Measurements from ENCODE around the gene VRK1.
"Not testable (repeated sequence)": the region's sequence is repeated elsewhere in the genome, so short reads cannot be mapped to it uniquely, and the experiment has no call there.

The VRK1 gene

DNA sequence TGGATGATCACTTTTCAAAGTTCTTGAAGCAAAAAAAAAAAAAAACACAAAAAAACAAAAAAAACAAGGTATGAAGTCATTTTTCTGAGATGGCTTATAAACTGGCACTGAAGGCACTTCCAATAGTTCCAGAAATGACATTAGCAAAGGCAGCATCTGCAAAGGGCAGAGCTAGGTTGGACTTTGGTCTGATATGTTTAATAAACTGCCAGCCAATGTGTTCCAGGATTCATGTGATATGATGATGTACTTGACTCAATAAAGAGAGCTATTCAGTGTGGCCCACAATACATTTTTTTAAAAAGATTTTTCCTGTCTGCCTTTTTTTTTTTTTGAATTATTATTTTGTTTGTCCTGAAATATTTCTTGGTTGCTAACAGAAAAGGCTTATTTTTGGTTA, 79.6 kb downstream of the VRK1 start:
- DNase-seq (ENCODE audit: low read depth in 2 of 3, low spot score in 2 of 3), result no peak

DNA sequence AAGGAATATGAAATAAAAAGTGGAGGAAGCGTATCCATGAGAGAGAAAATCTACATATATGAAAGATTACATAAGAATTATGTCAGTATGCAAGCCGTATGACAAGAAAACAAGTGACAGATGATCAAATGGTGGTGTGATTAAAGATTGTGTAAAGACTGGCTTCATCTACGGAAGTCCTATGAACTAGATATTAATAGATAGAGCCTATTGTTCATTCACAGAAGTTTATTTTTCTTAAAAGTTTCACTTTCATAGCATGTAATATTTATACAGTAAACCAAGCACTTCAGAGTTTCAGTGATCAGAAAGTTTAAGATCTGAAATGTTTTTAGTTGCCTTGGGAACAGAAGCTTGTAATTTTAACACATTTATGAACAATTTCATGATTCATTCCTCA, 84.5 kb downstream of the VRK1 start:
- DNase-seq (ENCODE audit: low read depth in 2 of 3, low spot score in 2 of 3), result no peak

DNA sequence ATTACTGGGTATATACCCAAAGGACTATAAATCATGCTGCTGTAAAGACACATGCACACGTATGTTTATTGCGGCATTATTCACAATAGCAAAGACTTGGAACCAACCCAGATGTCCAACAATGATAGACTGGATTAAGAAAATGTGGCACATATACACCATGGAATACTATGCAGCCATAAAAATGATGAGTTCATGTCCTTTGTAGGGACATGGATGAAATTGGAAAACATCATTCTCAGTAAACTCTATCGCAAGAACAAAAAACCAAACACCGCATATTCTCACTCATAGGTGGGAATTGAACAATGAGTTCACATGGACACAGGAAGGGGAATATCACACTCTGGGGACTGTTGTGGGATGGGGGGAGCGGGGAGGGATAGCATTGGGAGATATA, 86.8 kb downstream of the VRK1 start:
- DNase-seq (ENCODE audit: low read depth in 2 of 3, low spot score in 2 of 3), result not testable (repeated sequence)

DNA sequence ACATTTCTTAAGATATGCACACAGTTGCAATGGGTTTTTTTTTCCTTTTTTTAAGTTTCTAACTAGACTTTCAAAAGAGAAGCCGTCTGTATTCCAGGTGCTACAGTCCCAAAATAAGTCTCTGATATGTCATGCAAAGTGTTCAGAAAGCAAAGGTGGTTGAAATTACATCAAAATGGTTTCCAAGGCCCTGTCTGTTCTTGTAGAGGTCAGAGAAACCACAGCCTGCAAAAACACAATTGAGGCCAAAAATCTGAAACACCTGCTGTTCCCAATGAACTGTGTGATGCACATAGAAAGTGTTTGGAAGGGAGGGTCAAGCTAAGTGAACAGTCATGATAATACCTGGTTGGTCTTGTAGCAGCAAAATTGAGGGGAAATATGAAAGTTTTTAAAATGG, 91.0 kb downstream of the VRK1 start:
- DNase-seq (ENCODE audit: low read depth in 2 of 3, low spot score in 2 of 3), result no peak

DNA sequence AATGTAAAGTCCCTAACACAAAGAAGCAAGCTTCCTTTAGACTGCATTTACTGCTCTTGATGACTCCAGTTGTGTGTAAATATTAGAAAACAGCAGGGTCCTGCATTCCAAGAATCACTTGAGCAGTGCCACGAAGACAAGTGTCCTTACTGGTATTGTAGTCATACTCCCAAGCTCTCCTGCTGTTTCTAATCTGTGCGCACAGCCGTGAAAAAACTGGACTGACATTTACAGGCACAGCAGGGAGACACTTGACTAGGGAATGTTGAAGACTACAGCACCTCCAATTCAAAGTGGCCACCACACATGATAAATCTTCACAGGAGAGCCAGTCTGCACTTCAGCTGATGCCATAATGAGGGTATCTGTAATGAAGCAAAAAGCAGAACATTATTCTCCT, 91.4 kb downstream of the VRK1 start:
- no peak for DNase-seq (ENCODE audit: low read depth in 2 of 3, low spot score in 2 of 3)

DNA sequence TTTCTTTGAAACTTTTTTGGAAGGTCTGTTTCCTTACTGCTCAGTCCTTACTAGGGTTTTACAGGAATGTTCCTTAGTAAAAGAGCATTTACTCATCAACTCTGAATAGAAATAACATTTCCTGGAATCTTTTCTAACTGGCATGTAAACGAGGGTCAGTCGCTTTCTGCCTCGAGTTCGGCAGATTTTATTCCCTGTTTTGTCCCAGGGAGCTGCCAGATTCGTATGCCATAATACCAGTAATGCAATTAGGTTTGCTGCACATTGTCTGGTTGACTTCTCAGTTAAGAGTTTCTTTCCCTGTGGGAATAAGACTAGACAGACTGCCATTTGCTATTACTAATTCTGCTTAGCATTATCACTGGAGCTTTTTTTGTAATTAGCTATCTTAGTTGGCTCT, 91.9 kb downstream of the VRK1 start:
- DNase-seq (ENCODE audit: low read depth in 2 of 3, low spot score in 2 of 3), result no peak

DNA sequence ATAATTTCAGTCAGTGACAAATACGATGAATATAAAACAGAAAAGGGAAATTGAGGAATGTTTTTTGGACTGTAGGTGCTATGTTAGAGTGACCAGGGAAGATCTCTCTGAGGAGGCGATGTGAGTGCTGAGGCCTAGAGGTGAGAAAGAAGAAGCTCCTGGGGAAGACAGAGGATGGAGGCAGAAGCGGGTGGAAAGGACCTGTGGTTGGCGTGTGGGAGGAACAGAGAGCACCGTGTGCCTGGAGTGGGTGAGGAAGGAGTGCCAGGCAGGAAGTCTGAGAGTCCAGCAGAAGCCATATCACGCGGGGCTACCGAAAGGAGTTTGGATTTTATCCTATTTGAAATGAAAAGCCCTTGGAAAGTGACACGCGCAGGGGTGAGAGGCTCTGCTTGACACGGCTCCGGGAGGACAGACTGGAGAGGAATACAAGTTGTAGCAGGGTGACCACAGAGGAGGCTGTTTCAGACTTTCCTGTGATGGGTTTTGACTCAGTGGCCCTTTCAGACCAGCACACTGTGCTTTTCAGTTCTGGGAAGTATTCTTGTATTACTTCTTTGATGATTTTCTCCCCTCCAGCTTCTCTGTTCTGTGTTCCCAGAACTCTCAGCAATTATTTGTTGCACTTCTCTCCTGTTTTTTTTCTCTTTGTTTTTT, 96.9 kb downstream of the VRK1 start:
- no peak for DNase-seq (ENCODE audit: low read depth in 2 of 3, low spot score in 2 of 3)

DNA sequence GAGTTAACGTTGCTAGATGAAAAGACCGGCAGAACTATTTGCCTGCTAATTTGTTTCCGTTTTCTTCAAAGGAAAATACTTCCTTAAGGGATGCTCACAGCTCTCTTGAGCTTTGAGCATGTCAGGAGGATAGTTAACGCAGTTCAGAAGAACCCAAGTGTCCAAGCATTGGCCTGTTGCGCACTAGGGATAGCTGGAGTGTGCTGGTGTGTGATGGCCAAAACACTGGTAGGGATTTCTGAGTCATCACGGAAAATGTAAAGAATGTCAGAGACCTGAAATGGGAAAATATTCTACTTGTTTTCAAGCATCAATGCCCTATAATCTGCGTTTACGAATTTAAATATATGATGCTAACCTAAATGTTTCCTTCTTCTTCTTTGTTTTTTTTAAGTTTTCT, 97.8 kb downstream of the VRK1 start:
- DNase-seq (ENCODE audit: low read depth in 2 of 3, low spot score in 2 of 3), result no peak

DNA sequence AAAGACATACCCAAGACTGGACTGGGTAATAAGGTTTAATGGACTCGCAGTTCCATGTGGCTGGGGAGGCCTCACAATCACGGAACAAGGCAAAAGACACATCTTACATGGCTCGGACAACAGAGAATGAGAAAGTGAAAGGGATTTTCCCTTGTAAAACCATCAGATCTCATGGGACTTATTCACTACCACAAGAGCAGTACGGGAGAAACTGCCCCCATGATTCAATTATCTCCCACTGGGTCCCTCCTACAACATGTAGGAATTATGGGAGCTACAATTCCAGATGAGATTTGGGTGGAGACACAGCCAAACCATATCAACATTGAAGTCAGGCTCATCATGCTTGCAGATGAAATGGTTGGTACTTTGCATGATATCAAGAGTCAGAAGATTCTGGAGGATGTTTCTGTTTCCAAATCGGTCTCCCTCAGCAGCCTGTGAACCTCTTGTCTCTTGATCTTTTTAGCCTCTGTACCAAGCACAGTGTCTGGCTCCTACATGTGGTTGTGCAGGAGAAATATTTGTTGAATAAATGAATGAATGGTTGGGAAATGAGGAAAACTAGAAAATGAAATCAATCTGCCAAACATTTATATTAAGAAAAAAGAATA, 98.6 kb downstream of the VRK1 start:
- DNase-seq (ENCODE audit: low read depth in 2 of 3, low spot score in 2 of 3), result no peak

DNA sequence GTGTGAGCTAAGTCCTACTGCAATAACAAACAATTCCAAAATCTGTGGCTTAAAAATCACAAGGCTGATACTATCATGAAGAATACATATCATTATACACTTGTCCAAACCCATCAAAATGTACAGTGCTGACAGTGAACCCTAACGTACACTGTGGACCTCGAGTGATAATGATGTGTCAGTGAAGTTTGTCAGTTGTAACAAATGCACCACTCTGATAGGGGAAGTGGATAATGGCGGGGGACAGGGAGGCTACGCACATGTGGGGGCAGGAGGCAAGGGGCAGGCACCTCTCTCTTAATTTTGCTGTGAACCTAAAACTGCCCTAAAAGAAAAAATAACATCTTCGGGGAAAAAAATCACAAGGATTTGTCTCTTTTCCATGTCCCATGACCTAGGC, 100.0 kb downstream of the VRK1 start:
- DNase-seq (ENCODE audit: low read depth in 2 of 3, low spot score in 2 of 3), result no peak

DNA sequence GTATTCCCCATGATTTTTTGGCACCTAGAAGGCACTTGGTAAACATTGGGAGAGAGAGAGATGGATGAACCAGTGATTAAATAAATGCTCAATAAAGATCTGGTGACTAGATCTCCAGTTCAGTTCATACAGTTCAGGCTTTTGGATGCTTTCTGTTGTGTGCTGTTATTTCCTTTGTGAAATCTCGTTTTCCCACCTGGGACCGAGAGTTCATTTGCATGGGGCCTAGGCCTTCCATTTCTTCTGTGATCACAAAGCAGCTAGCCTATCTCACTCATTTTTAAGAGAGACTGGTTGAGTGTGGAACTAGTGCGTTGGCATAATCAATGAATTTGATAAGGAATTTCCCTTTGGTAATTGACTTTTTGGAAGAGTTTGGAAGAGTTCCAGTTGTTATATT, 104.0 kb downstream of the VRK1 start:
- no peak for DNase-seq (ENCODE audit: low read depth in 2 of 3, low spot score in 2 of 3)

DNA sequence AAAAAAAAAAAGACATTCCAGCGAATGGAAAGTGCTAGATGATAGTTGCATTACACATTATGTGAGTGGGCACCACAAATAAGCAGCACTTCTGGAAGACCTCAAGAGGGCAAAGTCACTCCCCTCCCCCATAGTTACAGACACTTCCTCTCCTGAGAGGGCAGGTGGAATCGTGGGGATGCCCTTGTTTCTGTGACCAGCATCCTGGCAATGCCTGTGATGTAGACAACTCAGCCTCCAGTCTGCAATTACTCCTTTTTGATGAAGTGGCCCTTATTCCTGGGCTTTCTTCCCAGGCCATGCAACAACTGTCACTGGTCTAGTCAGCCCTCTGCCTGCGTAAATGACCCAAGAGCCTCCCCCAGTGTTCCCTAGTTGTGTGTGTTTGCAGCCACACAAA, 104.8 kb downstream of the VRK1 start:
- DNase-seq (ENCODE audit: low read depth in 2 of 3, low spot score in 2 of 3), result no peak

DNA sequence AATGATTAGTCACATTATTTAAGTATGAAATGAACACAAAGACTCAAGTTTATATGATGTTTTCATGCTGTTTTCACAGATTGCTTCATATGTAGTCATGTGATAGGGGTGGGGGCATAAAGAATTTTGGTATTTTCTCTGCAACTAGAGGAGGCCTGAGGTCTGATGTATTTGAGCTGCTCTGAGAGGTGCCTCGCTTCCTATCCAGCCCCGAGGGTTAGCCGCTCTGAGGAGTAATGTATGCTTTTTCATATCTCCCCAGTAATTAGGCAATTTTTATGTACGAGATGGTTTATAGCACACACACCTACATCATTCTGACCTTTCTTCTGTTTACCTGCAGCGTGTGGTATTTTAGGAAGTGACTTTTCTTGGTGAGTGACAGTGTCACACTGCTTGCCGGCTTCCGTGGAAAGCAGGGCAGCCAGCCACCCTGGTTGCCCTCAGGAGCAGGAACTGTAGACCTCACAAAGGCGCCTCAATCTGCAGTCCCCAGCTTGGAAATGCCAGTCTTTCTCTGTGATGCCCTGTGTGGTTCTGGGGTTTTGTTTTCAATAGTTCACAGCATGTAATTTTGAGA, 106.4 kb downstream of the VRK1 start:
- DNase-seq (ENCODE audit: low read depth in 2 of 3, low spot score in 2 of 3), result no peak

DNA sequence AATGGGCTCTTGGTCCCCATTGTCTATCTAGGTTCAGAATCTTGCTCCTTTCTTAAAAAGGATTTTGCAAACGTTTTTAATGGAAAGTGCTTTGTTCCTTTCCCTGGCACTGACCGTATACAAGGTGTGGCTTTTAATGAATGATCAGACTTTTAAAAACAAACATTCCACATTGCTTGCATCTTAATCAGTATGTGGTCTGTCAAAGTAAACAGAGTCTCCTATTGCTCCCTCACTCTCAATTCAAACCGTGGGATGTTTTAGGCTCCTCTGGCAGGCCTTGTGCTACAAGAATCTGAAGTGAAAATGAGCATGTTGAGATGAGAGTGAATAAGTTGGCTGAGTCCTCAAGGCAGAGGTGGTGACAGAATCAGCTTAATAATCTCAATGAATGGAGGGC, 107.0 kb downstream of the VRK1 start:
- DNase-seq (ENCODE audit: low read depth in 2 of 3, low spot score in 2 of 3), result no peak

DNA sequence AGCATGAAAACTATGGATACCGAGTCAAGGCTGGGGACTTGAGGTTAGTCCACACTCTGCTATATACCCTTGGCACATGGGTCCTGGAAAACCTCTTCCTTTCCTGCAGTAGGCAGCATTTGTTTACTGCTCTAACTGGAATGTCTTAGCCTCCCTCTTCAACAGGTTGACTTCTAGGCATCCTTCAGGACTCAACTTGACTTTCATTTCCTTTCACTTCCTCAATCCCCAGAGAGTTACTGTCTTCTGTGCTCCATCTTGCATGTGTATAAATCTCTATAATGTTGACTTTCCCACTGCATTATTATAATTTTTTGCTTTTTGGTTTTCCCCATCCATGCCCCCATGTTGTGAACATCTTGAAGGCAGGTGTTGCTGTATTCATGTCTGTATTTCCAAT, 107.9 kb downstream of the VRK1 start:
- DNase-seq (ENCODE audit: low read depth in 2 of 3, low spot score in 2 of 3), result no peak

DNA sequence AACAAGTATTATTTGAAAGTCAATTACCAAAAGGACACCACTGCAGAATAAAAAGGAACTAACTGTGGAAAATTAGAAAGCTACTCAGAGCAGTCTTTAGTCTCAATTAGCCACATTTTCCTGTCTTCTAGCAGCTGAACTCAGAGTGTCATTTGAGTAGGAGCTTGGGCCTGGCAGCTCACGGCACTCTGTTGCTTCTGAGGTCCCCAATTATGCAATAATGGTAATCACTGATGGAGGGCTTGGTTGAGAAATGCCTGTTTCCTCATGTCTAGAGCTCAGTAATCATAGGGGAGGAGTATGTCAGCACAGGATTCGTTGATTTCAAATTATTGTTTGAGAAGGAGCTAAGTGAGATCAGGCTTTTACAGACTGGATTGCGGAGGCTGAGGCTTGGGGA, 108.6 kb downstream of the VRK1 start:
- DNase-seq (ENCODE audit: low read depth in 2 of 3, low spot score in 2 of 3), result no peak

DNA sequence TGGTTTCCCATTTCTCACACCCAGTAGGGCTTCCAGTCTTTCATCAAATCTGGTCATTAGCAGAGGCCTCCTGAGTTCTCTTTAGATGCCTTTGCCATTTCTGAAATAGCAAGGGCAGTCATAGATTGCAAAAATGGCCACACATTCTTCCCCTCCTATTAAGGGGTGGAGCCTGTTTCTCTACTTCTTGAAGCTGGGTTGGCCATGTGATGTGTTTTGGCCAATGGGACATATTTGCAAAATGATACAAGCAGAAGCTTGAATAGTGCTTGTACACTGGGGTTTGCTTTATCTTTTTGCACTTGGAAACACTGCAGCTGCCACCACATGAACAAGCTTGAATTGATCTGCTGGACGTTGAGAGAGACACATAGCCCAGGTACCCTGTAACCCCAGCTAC, 109.3 kb downstream of the VRK1 start:
- DNase-seq (ENCODE audit: low read depth in 2 of 3, low spot score in 2 of 3), result no peak

DNA sequence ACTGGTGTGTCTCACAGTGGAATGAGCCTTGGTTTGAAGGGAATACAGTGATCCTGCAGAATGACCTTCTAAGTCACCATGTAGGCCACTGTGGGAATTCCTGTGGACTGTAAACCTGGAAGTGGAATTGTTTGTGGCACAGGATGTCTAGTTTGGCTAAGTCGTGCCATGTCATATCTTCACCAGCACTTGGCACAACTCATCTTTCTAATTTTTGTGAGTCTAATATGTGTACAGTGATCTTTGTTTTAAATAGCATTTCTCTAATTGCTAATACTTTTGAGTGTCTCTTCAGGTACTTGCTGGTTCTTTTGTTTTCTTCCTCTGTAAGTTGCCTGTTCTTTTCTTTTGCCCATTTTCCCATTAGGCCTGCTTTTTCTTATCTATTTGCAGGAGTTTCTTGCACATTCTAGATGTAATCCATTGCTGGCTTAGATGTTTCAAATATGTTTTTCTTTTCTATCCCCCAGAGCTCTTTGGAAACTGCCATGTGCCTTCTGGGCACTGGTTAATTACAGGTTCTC, 112.7 kb downstream of the VRK1 start:
- DNase-seq (ENCODE audit: low read depth in 2 of 3, low spot score in 2 of 3), result no peak

DNA sequence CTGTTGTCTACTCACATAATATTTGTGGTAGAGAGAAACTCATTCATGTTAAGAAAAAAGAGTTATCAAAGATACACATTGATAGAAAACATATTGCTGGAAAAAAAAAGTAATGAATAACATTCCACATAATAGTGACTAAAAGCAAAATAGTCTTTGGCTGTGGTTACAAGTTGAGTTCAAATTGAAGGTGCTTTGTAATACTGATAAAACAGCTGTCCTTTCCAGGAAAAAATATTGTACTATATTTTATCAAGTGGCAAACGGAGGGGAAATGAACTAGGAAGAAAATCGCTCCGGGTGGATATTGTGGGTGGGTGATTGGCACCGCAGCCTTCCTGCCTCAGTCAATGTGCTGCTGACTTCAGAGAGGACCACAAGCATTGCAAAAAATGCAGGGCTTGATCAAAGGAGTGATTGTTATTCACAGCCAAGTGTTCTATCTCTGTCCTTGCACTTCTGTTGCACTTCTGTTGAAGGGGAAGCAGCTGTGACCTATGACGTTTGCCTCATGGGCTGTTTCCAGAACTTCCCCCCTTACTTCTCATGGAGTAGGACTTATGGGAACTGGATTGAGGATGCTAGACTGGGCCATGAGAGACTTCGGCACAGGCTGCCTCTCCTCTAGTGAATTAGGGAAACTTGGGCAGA, 114.4 kb downstream of the VRK1 start:
- no peak for DNase-seq (ENCODE audit: low read depth in 2 of 3, low spot score in 2 of 3)

DNA sequence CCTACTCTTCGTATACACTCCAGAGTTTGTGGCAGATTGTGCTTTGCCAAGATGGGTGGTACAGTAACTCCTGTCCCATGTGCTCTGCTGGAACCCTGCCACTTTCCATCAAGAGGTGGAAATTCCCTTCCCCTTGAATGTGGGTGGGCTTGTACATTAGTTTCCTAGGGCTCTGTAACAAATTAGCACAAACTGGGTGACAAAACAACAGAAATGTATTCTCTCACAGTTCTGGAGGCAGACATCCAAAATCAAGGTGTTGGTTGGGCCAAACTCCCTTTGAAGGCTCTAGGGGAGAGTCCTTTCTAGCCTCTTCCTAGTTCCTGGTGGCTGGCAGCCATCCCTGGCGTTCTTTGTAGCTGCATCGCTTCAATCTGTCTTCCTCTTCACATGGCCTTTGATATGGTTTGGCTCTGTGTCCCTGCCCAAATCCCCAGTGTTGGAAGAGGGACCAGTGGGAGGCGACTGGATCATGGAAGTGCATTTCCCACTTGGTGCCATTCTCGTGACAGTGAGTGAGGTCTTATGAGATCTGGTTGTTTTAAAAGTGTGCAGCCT, 117.5 kb downstream of the VRK1 start:
- DNase-seq (ENCODE audit: low read depth in 2 of 3, low spot score in 2 of 3), result no peak

DNA sequence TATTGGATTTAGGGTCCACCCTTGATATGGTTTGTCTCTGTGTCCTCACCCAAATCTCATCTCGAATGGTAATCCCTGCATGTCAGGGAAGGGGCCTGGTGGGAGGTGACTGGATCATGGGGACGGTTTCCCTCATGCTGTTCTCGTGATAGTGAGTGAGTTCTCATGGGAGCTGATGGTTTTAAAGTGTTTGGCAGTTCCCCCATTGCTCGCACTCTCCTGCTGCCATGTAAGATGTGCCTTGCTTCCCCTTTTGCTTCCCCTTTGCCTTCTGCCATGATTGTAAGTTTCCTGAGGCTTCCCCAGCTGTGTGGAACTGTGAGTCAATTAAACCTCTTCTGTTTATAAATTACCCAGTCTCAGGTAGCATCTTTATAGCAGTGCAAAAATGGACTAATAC, 118.3 kb downstream of the VRK1 start:
- DNase-seq (ENCODE audit: low read depth in 2 of 3, low spot score in 2 of 3), result no peak

DNA sequence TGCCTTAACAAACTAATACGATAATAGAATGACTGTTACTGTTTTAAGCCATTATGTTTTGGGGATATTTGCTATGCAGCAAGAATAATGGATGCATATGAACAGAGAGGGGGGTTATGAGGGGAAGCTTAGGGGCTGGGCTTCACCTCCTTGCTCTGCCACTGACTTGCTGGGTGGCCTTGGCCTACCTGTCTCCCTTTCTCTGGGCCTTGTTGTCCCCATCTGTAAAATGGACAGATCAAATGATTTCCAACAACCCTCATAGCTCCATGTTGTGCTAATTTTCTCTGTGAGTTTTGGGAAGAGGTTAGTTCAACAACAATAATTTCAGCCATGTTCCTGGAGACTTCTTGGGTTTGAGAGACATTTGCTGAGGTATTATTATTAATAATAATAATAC, 119.6 kb downstream of the VRK1 start:
- DNase-seq (ENCODE audit: low read depth in 2 of 3, low spot score in 2 of 3), result no peak

All from activated CD8-positive, alpha-beta memory T cell treated with anti-CD3 and anti-CD28 coated beads for 48 hours (primary cell).